ENCODE measurements around the gene ADAMTS3.

ADAMTS3 gene

GRCh38 chr4:72275381-72275780 is 293.6 kb downstream of the ADAMTS3 start:
- no peak for DNase-seq

- no peak for DNase-seq
These were observed 294.8 kb downstream of the ADAMTS3 start for GRCh38 chr4:72274251-72274650.

- no peak for DNase-seq
These were observed 313.8 kb downstream of the ADAMTS3 start for GRCh38 chr4:72255269-72255668.

- DNase-seq = no peak
These were observed 325.4 kb downstream of the ADAMTS3 start for GRCh38 chr4:72243641-72244040.

- no peak for DNase-seq
These were observed 329.4 kb downstream of the ADAMTS3 start for GRCh38 chr4:72239487-72240116.
